ENCODE results near the gene TMEM213. TPM values are rescaled to one million over a fixed set of nuclear protein-coding genes. Genes with fewer than 3 reads are reported as not detected.

The TMEM213 gene, protein sequence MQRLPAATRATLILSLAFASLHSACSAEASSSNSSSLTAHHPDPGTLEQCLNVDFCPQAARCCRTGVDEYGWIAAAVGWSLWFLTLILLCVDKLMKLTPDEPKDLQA
- total RNA-seq: not detected

GRCh38 chr7:138797715-138798320, at the start of gene TMEM213, which contains the start of gene ATP6V0A4:
TSS of gene TMEM213 (plus strand) at chr7:138797994. CDS start at chr7:138798105, 111 bp downstream.
TSS of gene ATP6V0A4 (minus strand) at chr7:138798196. CDS start at chr7:138771247, 26,949 bp downstream.
- Histone ChIP-seq H3K36me3 (no peaks in the 10 kb centered on the region), H3K9me3 (no peaks in the 10 kb centered on the region), H3K27me3 (no peaks in the 10 kb centered on the region), H3K27ac (peak within 1 kb of the TSS in 1 of 4 donors; percentile 77), H3K4me1 (peaks cover 0 to 3% (median 0%) of the 10 kb centered on the region in 4 donors), H3K4me3 (no peak within 1 kb of the TSS)
- no peak for DNase-seq
- TF ChIP-seq, protein P1, sequence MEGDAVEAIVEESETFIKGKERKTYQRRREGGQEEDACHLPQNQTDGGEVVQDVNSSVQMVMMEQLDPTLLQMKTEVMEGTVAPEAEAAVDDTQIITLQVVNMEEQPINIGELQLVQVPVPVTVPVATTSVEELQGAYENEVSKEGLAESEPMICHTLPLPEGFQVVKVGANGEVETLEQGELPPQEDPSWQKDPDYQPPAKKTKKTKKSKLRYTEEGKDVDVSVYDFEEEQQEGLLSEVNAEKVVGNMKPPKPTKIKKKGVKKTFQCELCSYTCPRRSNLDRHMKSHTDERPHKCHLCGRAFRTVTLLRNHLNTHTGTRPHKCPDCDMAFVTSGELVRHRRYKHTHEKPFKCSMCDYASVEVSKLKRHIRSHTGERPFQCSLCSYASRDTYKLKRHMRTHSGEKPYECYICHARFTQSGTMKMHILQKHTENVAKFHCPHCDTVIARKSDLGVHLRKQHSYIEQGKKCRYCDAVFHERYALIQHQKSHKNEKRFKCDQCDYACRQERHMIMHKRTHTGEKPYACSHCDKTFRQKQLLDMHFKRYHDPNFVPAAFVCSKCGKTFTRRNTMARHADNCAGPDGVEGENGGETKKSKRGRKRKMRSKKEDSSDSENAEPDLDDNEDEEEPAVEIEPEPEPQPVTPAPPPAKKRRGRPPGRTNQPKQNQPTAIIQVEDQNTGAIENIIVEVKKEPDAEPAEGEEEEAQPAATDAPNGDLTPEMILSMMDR (IDR thresholded peaks at IDR 0.05): no peak
- TF ChIP-seq POLR2A (IDR thresholded peaks at IDR 0.05): no peak

DNA sequence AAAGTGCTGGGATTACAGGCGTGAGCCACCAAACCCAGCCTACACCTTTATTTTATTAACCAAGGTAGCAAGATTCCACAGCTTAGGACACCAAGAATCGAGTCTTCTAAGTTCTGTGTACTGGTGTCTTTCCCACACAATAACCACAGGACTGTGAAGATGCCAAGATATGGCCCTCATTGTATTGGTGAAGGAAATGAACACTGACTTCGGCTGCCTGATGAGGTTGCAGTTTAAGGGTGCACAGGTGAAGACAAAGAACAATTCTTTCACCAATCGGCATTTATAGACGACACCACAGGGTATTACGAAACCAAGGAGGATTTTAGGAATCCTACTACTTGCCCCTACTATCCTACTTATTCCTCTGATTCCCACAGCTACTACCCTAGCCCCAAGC, 49.1 kb upstream of the TMEM213 start:
- no peak overlapping the region for H3K27ac ChIP-seq
- no peak for TF ChIP-seq POLR2A (IDR thresholded peaks at IDR 0.05)
- TF ChIP-seq, protein P1 (IDR thresholded peaks at IDR 0.05): no peak
- H3K36me3 ChIP-seq: no peaks in the 10 kb centered on the region
- no peaks in the 10 kb centered on the region for H3K27me3 ChIP-seq
- DNase-seq: no peak
- no peaks in the 10 kb centered on the region for H3K9me3 ChIP-seq
- H3K4me3 ChIP-seq: no peak overlapping the region
- no peaks in the 10 kb centered on the region for H3K4me1 ChIP-seq

- H3K4me3 ChIP-seq: no peak overlapping the region
- no peak for DNase-seq
- TF ChIP-seq, protein P1 (IDR thresholded peaks at IDR 0.05): no peak
- TF ChIP-seq POLR2A (IDR thresholded peaks at IDR 0.05): no peak
- H3K27ac ChIP-seq: no peak overlapping the region
- no peaks in the 10 kb centered on the region for H3K9me3 ChIP-seq
- no peaks in the 10 kb centered on the region for H3K4me1 ChIP-seq
- H3K36me3 ChIP-seq: no peaks in the 10 kb centered on the region
- no peaks in the 10 kb centered on the region for H3K27me3 ChIP-seq
Measured at GRCh38 chr7:138749960-138750359, 47.8 kb upstream of the TMEM213 start.

- TF ChIP-seq, protein P1 (IDR thresholded peaks at IDR 0.05): no peak
- TF ChIP-seq POLR2A (IDR thresholded peaks at IDR 0.05): no peak
- H3K36me3 ChIP-seq: no peaks in the 10 kb centered on the region
- no peak overlapping the region for H3K27ac ChIP-seq
- no peaks in the 10 kb centered on the region for H3K9me3 ChIP-seq
- no peaks in the 10 kb centered on the region for H3K4me1 ChIP-seq
- no peak for DNase-seq
- no peaks in the 10 kb centered on the region for H3K27me3 ChIP-seq
- H3K4me3 ChIP-seq: no peak overlapping the region
Measured at GRCh38 chr7:138750473-138750872, 47.3 kb upstream of the TMEM213 start.

DNA sequence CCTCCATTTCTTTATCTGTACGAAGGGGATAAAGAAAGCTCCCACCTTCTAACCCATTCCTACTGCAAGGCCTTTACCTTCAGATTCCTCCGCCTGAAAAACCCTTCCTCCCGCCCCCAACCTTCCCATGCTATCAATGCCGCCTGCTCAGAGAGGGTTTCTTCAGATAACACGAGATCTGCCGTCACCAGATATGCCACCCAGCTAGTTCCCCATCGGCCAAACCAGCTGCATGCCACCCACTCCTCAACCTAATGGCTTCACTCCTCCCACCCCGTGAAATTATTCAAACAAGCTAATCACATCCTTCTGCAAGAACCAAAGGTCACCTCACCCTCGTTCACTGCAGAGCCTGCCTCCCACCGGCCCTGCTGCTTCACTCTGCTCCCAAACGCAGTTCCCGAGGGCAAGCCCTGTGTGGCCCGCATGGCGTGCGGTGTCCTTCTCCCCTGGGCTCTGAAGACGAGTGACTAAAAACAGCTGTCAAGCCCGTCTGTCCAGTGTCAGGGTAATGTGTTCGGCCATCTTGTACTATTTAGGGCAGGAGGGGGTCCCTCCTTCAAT, 46.8 kb upstream of the TMEM213 start:
- Histone ChIP-seq H3K27ac (no peak overlapping the region), H3K4me3 (no peak overlapping the region), H3K36me3 (no peaks in the 10 kb centered on the region), H3K4me1 (no peaks in the 10 kb centered on the region), H3K27me3 (no peaks in the 10 kb centered on the region), H3K9me3 (no peaks in the 10 kb centered on the region)
- TF ChIP-seq, protein P1 (IDR thresholded peaks at IDR 0.05): no peak
- no peak for TF ChIP-seq POLR2A (IDR thresholded peaks at IDR 0.05)
- no peak for DNase-seq
